Kidney (tissue), 14 donors: ENCODE results near the gene SEMA3E. TPM values are rescaled to one million over a fixed set of nuclear protein-coding genes. Genes with fewer than 3 reads are reported as not detected.

Experiments
- DNase-seq, 5 donors: peaks; one replicate each; pipeline ENCODE4 v3.0.0-alpha.2; 2013 to 2020
- FAIRE-seq: peaks from 2 replicates; lab custom pipeline; 2012; peaks lifted over from hg19 to GRCh38; lab: Jason Lieb, UNC
- H3K27ac ChIP-seq, 2 donors: one replicate each; pipeline ENCODE4 v1.7.0; 2013; ENCODE audit warnings: low read depth in 2 of 2, low read length in 2 of 2, inconsistent platforms in 1 of 2
- H3K27me3 ChIP-seq: one replicate; pipeline ENCODE4 v1.7.1; 2013; ENCODE audit warnings: low read length, inconsistent platforms; ENCODE audit not compliant: control insufficient read depth, insufficient read depth
- H3K36me3 ChIP-seq, 3 donors: one replicate each; pipeline versions ENCODE4 v1.7.0 to v1.7.1; 2013; ENCODE audit warnings: low read length in 3 of 3, control low read depth in 1 of 3, inconsistent platforms in 1 of 3; ENCODE audit not compliant: insufficient read depth in 3 of 3, control insufficient read depth in 2 of 3
- H3K4me1 ChIP-seq, 3 donors: one replicate each; pipeline versions ENCODE4 v1.7.0 to v1.7.1; 2013; ENCODE audit warnings: low read length in 3 of 3, inconsistent platforms in 1 of 3, low read depth in 1 of 3; ENCODE audit not compliant: control insufficient read depth in 2 of 3, insufficient read depth in 2 of 3
- H3K4me3 ChIP-seq, 3 donors: one replicate each; pipeline versions ENCODE4 v1.7.0 to v1.8.1; 2013; ENCODE audit warnings: low read length in 3 of 3, control low read depth in 1 of 3, inconsistent platforms in 1 of 3
- H3K9ac ChIP-seq, 3 donors: one replicate each; pipeline versions ENCODE4 v1.7.0 to v1.7.1; 2013; ENCODE audit warnings: low read length in 3 of 3, control low read depth in 1 of 3, inconsistent platforms in 1 of 3
- H3K9me3 ChIP-seq, 3 donors: one replicate each; pipeline versions ENCODE4 v1.7.0 to v1.7.1; 2013; ENCODE audit warnings: low read length in 3 of 3, control low read depth in 1 of 3, inconsistent platforms in 1 of 3; ENCODE audit not compliant: control insufficient read depth in 2 of 3, insufficient read depth in 1 of 3
- intact Hi-C: fragments of 100-400 bp; cut with DNase I; formaldehyde crosslinking; loops from one replicate; pipeline ENCODE4 v1.11.1; 2022
- polyA plus RNA-seq: library from polyadenylated mRNA; stranded (reverse); fragments of 350-450 nt; fragmentation: Illumina TruSeq; extraction: RNeasy Lipid Tissue Mini Kit (QIAGEN cat#74804); gene quantifications from one replicate; pipeline ENCODE4 v1.2.3, GENCODE V29; 2014; ENCODE audit warnings: low read depth, low replicate concordance; ENCODE audit not compliant: insufficient read depth
- total RNA-seq: library from RNA; stranded (reverse); fragmentation: NEBNext Ultra II Directional; extraction: Animal tissue kit (Norgen Biotek cat#: 25700); gene quantifications from one replicate; pipeline ENCODE4 v1.2.1, GENCODE V29; 2021
- TF ChIP-seq, protein P1 (sequence below): IDR thresholded peaks from 3 replicates; pipeline ENCODE4 v1.5.1; 2012; ENCODE audit warnings: mild to moderate bottlenecking, moderate library complexity, borderline replicate concordance; ENCODE audit not compliant: insufficient read depth; ENCODE audit errors: extremely low read depth
- donor health status: control.
- donor health status: control.
- donor health status: control.
- donor health status: control.
- donor health status: control.
- donor health status: DM: yes; HTN: yes; CAD: no.
- donor health status: Normal renal cell carcinoma (clear cell type).

SEMA3E gene
- total and polyA plus RNA-seq, 2 donors from 2014 or later: 0.15 to 1.1 TPM

DNA sequence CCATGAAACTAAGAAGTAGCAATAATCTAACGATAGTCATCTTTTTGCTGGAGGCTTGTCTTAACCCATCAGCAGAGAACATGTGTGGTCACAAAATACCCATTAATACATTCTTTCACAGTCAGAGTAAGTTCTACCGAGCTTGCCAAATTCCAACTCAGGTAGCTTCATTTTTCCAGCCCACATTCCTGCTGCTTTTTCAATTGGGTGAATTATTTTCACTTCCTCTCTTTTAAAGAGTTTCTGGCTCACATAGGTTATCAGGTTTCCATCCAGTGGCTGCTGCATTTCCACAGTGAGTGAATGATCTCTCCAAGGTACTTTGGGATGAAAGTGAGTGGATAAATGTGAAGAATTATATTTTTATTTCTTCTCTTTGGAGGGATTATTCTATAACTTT lies 233.1 kb downstream of the SEMA3E start:
- no peak for FAIRE-seq
- TF ChIP-seq, protein P1, sequence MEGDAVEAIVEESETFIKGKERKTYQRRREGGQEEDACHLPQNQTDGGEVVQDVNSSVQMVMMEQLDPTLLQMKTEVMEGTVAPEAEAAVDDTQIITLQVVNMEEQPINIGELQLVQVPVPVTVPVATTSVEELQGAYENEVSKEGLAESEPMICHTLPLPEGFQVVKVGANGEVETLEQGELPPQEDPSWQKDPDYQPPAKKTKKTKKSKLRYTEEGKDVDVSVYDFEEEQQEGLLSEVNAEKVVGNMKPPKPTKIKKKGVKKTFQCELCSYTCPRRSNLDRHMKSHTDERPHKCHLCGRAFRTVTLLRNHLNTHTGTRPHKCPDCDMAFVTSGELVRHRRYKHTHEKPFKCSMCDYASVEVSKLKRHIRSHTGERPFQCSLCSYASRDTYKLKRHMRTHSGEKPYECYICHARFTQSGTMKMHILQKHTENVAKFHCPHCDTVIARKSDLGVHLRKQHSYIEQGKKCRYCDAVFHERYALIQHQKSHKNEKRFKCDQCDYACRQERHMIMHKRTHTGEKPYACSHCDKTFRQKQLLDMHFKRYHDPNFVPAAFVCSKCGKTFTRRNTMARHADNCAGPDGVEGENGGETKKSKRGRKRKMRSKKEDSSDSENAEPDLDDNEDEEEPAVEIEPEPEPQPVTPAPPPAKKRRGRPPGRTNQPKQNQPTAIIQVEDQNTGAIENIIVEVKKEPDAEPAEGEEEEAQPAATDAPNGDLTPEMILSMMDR: no peak
- no peaks in the 10 kb centered on the region for H3K27me3 ChIP-seq
- no peak overlapping the region for H3K4me3 ChIP-seq
- DNase-seq: peak in 2 of 5 donors; percentile 35 to 43
- intact Hi-C loops: no loop called here
- no peaks in the 10 kb centered on the region for H3K4me1 ChIP-seq
- H3K9me3 ChIP-seq: peaks cover 0 to 3% (median 0%) of the 10 kb centered on the region in 3 donors
- no peak overlapping the region for H3K27ac ChIP-seq
- H3K36me3 ChIP-seq: no peaks in the 10 kb centered on the region
- no peak overlapping the region for H3K9ac ChIP-seq

DNA sequence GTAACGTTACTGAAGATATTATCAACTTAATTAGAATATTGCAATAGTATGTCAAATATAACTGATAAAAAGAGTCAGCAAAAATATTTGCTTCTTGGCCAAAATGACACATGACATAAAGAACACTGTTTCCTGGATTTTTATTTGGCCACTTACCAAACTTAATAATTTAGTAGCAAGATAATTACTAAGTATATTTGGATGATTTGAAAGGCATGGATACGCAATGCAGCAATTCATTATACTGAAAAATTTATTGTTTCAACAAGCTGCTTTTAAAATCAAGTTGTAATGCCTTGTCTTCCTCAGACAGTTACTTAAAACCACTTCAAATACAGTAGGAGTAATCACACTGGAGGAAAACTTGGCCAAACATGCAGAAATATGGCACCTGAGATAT lies 234.0 kb downstream of the SEMA3E start:
- FAIRE-seq (no peak), DNase-seq (no peak)
- Histone ChIP-seq H3K27ac (no peak overlapping the region), H3K36me3 (no peaks in the 10 kb centered on the region), H3K4me1 (no peaks in the 10 kb centered on the region), H3K4me3 (no peak overlapping the region), H3K9ac (no peak overlapping the region), H3K9me3 (peaks cover 0 to 3% (median 0%) of the 10 kb centered on the region in 3 donors), H3K27me3 (no peaks in the 10 kb centered on the region)
- TF ChIP-seq, protein P1: no peak
- intact Hi-C loops: no loop called here

DNA sequence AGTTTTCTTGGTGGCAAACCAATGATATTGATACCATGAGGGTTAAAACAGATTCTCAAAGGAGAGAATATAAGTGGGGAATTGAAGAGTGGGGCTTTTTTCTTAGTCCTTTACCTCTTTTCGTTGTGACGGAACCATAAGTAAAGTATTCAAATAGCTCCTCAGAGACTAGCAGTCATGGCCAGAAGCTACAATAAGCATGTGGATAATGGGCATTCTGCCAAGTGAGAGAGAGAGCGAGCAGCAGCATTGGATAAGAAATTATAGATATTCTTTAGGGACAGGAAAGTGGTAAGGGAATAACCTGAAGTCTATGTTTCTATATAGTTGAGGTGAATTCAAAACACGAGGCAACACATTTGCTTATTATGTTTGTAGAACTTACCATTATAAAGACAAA lies 235.1 kb downstream of the SEMA3E start:
- TF ChIP-seq, protein P1: no peak
- Histone ChIP-seq H3K27ac (no peak overlapping the region), H3K27me3 (no peaks in the 10 kb centered on the region), H3K9ac (no peak overlapping the region), H3K9me3 (no peaks in the 10 kb centered on the region), H3K4me1 (no peaks in the 10 kb centered on the region), H3K4me3 (no peak overlapping the region), H3K36me3 (no peaks in the 10 kb centered on the region)
- DNase-seq: peak in 1 of 5 donors; percentile 31
- intact Hi-C loops: no loop called here
- FAIRE-seq: no peak

DNA sequence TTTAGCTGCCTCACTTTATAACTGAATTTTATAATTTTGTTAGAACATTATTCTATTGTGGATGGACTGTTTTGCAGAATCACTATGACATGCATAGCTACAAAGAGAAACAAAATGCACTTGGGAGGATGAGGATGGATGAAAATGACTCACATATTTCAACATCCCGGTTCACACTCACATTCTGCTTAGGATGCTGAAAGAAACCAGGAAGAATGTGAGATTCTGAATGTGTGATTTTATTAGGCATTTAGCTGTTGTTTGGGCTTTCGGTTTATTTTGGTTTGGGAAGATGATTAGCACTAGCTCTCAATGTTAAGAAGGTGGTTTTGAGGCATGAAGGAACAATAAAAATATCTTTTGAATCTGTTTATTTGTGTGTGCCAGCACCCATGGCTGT lies 235.5 kb downstream of the SEMA3E start:
- no peak for FAIRE-seq
- no peaks in the 10 kb centered on the region for H3K4me1 ChIP-seq
- no peak overlapping the region for H3K4me3 ChIP-seq
- no peak for DNase-seq
- H3K9me3 ChIP-seq: no peaks in the 10 kb centered on the region
- H3K27ac ChIP-seq: no peak overlapping the region
- no peaks in the 10 kb centered on the region for H3K36me3 ChIP-seq
- no peak overlapping the region for H3K9ac ChIP-seq
- TF ChIP-seq, protein P1: no peak
- no peaks in the 10 kb centered on the region for H3K27me3 ChIP-seq
- intact Hi-C loops: no loop called here
